Natural killer cell treated with Interleukin-12 subunit alpha and Interleukin-12 subunit beta and Interleukin-15 and Interleukin-18, amount 100 ng/mL, for 72 hours (primary cell): ENCODE results near the gene FKBP11. TPM values are rescaled to one million over a fixed set of nuclear protein-coding genes. Genes with fewer than 3 reads are reported as not detected.
"Not testable (repeated sequence)": the region's sequence is repeated elsewhere in the genome, so short reads cannot be mapped to it uniquely, and the experiment has no call there.

Experiments
- ATAC-seq, 2 donors: fragments of 150-1000 bp; cut with Tn5 transposase in 1 of 2; sonication (Bioruptor Pico), chemical (Tn5 transposase) in 1 of 2; 2 replicates each; pipeline ENCODE4 v1.10.0; 2021
- DNase-seq: peaks from one replicate; pipeline ENCODE4 v3.0.0; 2022; ENCODE audit warnings: low spot score
- H3K27ac Mint-ChIP-seq, 2 donors: 1 replicate in 1 of 2; 2 replicates in 1 of 2; pipeline ENCODE4 v1.8.0; 2022; ENCODE audit warnings: mixed read lengths in 2 of 2, mild to moderate bottlenecking in 1 of 2, moderate library complexity in 1 of 2
- H3K27me3 Mint-ChIP-seq, 2 donors: 1 replicate in 1 of 2; 2 replicates in 1 of 2; pipeline ENCODE4 v1.8.0; 2022; ENCODE audit warnings: mixed read lengths in 2 of 2
- H3K36me3 Mint-ChIP-seq: one replicate; pipeline ENCODE4 v1.8.0; 2022; ENCODE audit warnings: mixed read lengths
- H3K4me1 Mint-ChIP-seq, 2 donors: 1 replicate in 1 of 2; 2 replicates in 1 of 2; pipeline ENCODE4 v1.8.0; 2022; ENCODE audit warnings: low read depth in 2 of 2, mixed read lengths in 2 of 2, mild to moderate bottlenecking in 1 of 2
- H3K4me3 Mint-ChIP-seq: one replicate; pipeline ENCODE4 v1.8.0; 2022; ENCODE audit warnings: mixed read lengths
- H3K9me3 Mint-ChIP-seq: 2 replicates; pipeline ENCODE4 v1.8.0; 2022; ENCODE audit warnings: mixed read lengths
- total RNA-seq, 2 donors: library from RNA; stranded (reverse); gene quantifications; one replicate each; pipeline ENCODE4 v1.2.3, GENCODE V29; 2022

Gene FKBP11
- total RNA-seq, 2 donors from 2014 or later = 101 to 112 TPM

GRCh38 chr12:48882315-48882687 is 43.0 kb downstream of the FKBP11 start:
- ATAC-seq (no peak), DNase-seq (no peak)
- H3K27me3 Mint-ChIP-seq = peaks cover 22 to 25% of the 10 kb centered on the region in 2 donors
- no peak overlapping the region for H3K4me3 Mint-ChIP-seq
- no peaks in the 10 kb centered on the region for H3K9me3 Mint-ChIP-seq
- no peaks in the 10 kb centered on the region for H3K4me1 Mint-ChIP-seq
- H3K27ac Mint-ChIP-seq = no peak overlapping the region
- H3K36me3 Mint-ChIP-seq = no peaks in the 10 kb centered on the region

- no peaks in the 10 kb centered on the region for H3K9me3 Mint-ChIP-seq
- no peaks in the 10 kb centered on the region for H3K36me3 Mint-ChIP-seq
- no peak overlapping the region for H3K4me3 Mint-ChIP-seq
- H3K27me3 Mint-ChIP-seq = peaks cover 22 to 25% of the 10 kb centered on the region in 2 donors
- ATAC-seq (no peak), DNase-seq (no peak)
- no peaks in the 10 kb centered on the region for H3K4me1 Mint-ChIP-seq
- no peak overlapping the region for H3K27ac Mint-ChIP-seq
Observed at GRCh38 chr12:48881686-48882314, 43.5 kb downstream of the FKBP11 start.

- H3K4me1 Mint-ChIP-seq = no peaks in the 10 kb centered on the region
- no peak for ATAC-seq
- no peaks in the 10 kb centered on the region for H3K36me3 Mint-ChIP-seq
- H3K9me3 Mint-ChIP-seq = no peaks in the 10 kb centered on the region
- no peak for DNase-seq
- no peak overlapping the region for H3K4me3 Mint-ChIP-seq
- H3K27me3 Mint-ChIP-seq = peaks cover 22 to 25% of the 10 kb centered on the region in 2 donors
- H3K27ac Mint-ChIP-seq = peak overlapping the region in 1 of 2 donors; percentile 43
Observed at GRCh38 chr12:48880647-48881046, 44.6 kb downstream of the FKBP11 start.

GRCh38 chr12:48878548-48878947 is 46.7 kb downstream of the FKBP11 start:
- no peak for DNase-seq
- H3K4me1 Mint-ChIP-seq = no peaks in the 10 kb centered on the region
- no peaks in the 10 kb centered on the region for H3K9me3 Mint-ChIP-seq
- no peak overlapping the region for H3K4me3 Mint-ChIP-seq
- no peak overlapping the region for H3K27ac Mint-ChIP-seq
- H3K36me3 Mint-ChIP-seq = no peaks in the 10 kb centered on the region
- no peak for ATAC-seq
- H3K27me3 Mint-ChIP-seq = peaks cover 22% of the 10 kb centered on the region in 2 donors

GRCh38 chr12:48875944-48876515 is 49.3 kb downstream of the FKBP11 start:
- Mint-ChIP-seq H3K4me3 (no peak overlapping the region), H3K4me1 (no peaks in the 10 kb centered on the region), H3K27me3 (peaks cover 12 to 13% of the 10 kb centered on the region in 2 donors), H3K9me3 (no peaks in the 10 kb centered on the region), H3K27ac (no peak overlapping the region), H3K36me3 (no peaks in the 10 kb centered on the region)
- no peak for ATAC-seq
- no peak for DNase-seq

GRCh38 chr12:48873534-48873933 is 51.8 kb downstream of the FKBP11 start:
- not testable (repeated sequence) for H3K4me1 Mint-ChIP-seq, DNase-seq, ATAC-seq

GRCh38 chr12:48873096-48873495 is 52.2 kb downstream of the FKBP11 start:
- ATAC-seq = no peak
- peaks cover 0 to 2% of the 10 kb centered on the region in 2 donors for H3K27me3 Mint-ChIP-seq
- H3K36me3 Mint-ChIP-seq = no peaks in the 10 kb centered on the region
- no peak for DNase-seq
- H3K27ac Mint-ChIP-seq = no peak overlapping the region
- no peaks in the 10 kb centered on the region for H3K9me3 Mint-ChIP-seq
- no peaks in the 10 kb centered on the region for H3K4me1 Mint-ChIP-seq
- no peak overlapping the region for H3K4me3 Mint-ChIP-seq

More at GRCh38 chr12:48873534-48873933, 51.8 kb downstream of the FKBP11 start:
- H3K36me3 Mint-ChIP-seq, H3K27ac Mint-ChIP-seq, H3K27me3 Mint-ChIP-seq, H3K9me3 Mint-ChIP-seq, H3K4me3 Mint-ChIP-seq: not testable (repeated sequence)

Other genes with a start within 250 kb of the FKBP11 start
- gene KANSL2, start 243.3 kb downstream of the FKBP11 start, total RNA-seq = 10 to 100 TPM; 42.5 to 77.9 TPM
- 10 to 100 TPM; 53.4 to 64.0 TPM for gene CCNT1, start 208.8 kb downstream of the FKBP11 start, total RNA-seq
- under 1 TPM; 0.22 to 0.40 TPM for gene ADCY6, start 136.4 kb downstream of the FKBP11 start, total RNA-seq
- 10 to 100 TPM in 1 of 2 donors, 1 to 10 TPM in 1; 6.9 to 10.7 TPM for gene CACNB3, start 107.0 kb downstream of the FKBP11 start, total RNA-seq
- 100 to 1,000 TPM; 131 to 162 TPM for gene DDX23, start 73.3 kb downstream of the FKBP11 start, total RNA-seq
- 1 to 10 TPM; 3.4 to 3.7 TPM for gene RND1, start 59.6 kb downstream of the FKBP11 start, total RNA-seq
- gene ARF3, start 32.0 kb upstream of the FKBP11 start, total RNA-seq = 100 to 1,000 TPM; 125 to 156 TPM
- gene WNT10B, start 46.2 kb upstream of the FKBP11 start, total RNA-seq = under 1 TPM in 1 of 2 donors, not detected in 1; 0.50 TPM
- not detected for gene WNT1, start 52.8 kb upstream of the FKBP11 start, total RNA-seq
- gene DDN, start 73.9 kb upstream of the FKBP11 start, total RNA-seq = 1 to 10 TPM in 1 of 2 donors, under 1 TPM in 1; 0.48 to 1.1 TPM
- 10 to 100 TPM; 63.4 to 70.3 TPM for gene PRKAG1, start 93.3 kb upstream of the FKBP11 start, total RNA-seq
- gene KMT2D, start 135.3 kb upstream of the FKBP11 start, total RNA-seq = 100 to 1,000 TPM; 120 to 199 TPM
- 10 to 100 TPM; 21.9 to 28.9 TPM for gene RHEBL1, start 144.5 kb upstream of the FKBP11 start, total RNA-seq
- under 1 TPM; 0.24 to 0.31 TPM for gene DHH, start 169.3 kb upstream of the FKBP11 start, total RNA-seq
- gene LMBR1L, start 185.4 kb upstream of the FKBP11 start, total RNA-seq = 10 to 100 TPM; 55.4 to 74.9 TPM
- 1,000 to 10,000 TPM; 1,825 to 2,159 TPM for gene TUBA1B, start 205.9 kb upstream of the FKBP11 start, total RNA-seq